ENCODE measurements around the gene PTPRJ. TPM values are rescaled to one million over a fixed set of nuclear protein-coding genes. Genes with fewer than 3 reads are reported as not detected.

Gene PTPRJ
- total and polyA plus RNA-seq, 2 donors (not counting 3 experiments of a cell fraction or from before 2014, with no cell fraction given), result 3.1 to 7.7 TPM

DNA sequence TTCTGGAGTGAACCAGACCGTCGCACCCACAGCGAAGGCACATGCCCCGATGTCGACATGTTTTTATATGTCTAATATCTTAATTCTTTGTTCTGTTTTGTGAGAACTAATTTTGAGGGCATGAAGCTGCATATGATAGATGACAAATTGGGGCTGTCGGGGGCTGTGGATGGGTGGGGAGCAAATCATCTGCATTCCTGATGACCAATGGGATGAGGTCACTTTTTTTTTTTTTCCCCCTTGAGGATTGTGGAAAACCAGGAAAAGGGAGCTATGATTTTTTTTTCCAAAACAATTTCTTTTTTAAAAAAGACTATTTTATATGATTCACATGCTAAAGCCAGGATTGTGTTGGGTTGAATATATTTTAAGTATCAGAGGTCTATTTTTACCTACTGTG, 187.0 kb downstream of the PTPRJ start:
- H2AFZ ChIP-seq (ENCODE audit: low read depth, low read length), result no peak overlapping the region
- ChIA-PET CTCF (no interaction called here), POLR2A (no interaction called here)
- TF ChIP-seq EZH2 (IDR thresholded peaks at IDR 0.05; ENCODE audit: borderline replicate concordance, low read depth, low read length, severe bottlenecking) (no peak), MYC (IDR thresholded peaks at IDR 0.05; ENCODE audit: low read depth, low read length) (no peak), JUN (IDR thresholded peaks at IDR 0.05; ENCODE audit: borderline replicate concordance, insufficient read depth, insufficient read length, low read depth) (no peak), FOS (IDR thresholded peaks at IDR 0.05; ENCODE audit: borderline replicate concordance, insufficient read depth, low read length) (no peak), GATA2 (IDR thresholded peaks at IDR 0.05; ENCODE audit: insufficient read depth, insufficient read length, low read depth, low read length) (no peak), POLR2AphosphoS5 (IDR thresholded peaks at IDR 0.05; ENCODE audit: insufficient read depth, low read depth, low read length) (no peak), POLR2A (IDR thresholded peaks at IDR 0.05; ENCODE audit: low read depth, low read length) (no peak)
- TF ChIP-seq, protein P1, sequence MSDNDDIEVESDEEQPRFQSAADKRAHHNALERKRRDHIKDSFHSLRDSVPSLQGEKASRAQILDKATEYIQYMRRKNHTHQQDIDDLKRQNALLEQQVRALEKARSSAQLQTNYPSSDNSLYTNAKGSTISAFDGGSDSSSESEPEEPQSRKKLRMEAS (IDR thresholded peaks at IDR 0.05; ENCODE audit: insufficient read depth, insufficient read length), result no peak
- TF ChIP-seq, protein P2, sequence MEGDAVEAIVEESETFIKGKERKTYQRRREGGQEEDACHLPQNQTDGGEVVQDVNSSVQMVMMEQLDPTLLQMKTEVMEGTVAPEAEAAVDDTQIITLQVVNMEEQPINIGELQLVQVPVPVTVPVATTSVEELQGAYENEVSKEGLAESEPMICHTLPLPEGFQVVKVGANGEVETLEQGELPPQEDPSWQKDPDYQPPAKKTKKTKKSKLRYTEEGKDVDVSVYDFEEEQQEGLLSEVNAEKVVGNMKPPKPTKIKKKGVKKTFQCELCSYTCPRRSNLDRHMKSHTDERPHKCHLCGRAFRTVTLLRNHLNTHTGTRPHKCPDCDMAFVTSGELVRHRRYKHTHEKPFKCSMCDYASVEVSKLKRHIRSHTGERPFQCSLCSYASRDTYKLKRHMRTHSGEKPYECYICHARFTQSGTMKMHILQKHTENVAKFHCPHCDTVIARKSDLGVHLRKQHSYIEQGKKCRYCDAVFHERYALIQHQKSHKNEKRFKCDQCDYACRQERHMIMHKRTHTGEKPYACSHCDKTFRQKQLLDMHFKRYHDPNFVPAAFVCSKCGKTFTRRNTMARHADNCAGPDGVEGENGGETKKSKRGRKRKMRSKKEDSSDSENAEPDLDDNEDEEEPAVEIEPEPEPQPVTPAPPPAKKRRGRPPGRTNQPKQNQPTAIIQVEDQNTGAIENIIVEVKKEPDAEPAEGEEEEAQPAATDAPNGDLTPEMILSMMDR (IDR thresholded peaks at IDR 0.05; ENCODE audit: extremely low read depth in 1 of 2, insufficient read depth in 1 of 2, low read depth in 1 of 2, low read length in 2 of 2), result no peak
- H4K20me1 ChIP-seq (replicated peaks; ENCODE audit: control insufficient read depth, extremely low read depth, insufficient read depth, low read length), result no peaks in the 10 kb centered on the region
- dilution Hi-C loops (cut with MboI; ENCODE audit: extremely low pct_ligation_motif_present, low sequenced_read_pairs) (no loop called here), intact Hi-C loops (cut with micrococcal nuclease) (no loop called here)
- H3K9me1 ChIP-seq (replicated peaks; ENCODE audit: control insufficient read depth, extremely low read depth, insufficient read depth, low read length), result no peaks in the 10 kb centered on the region
- H3K4me2 ChIP-seq (ENCODE audit: insufficient read depth, low read length), result no peak overlapping the region
- no peak overlapping the region for H3K27ac ChIP-seq (ENCODE audit: insufficient read depth, low read depth, low read length)
- no peaks in the 10 kb centered on the region for H3K36me3 ChIP-seq (ENCODE audit: control insufficient read depth in 2 of 2, extremely low read depth in 1 of 2, insufficient read depth in 2 of 2, low read length in 2 of 2)
- FAIRE-seq, result no peak
- peaks cover 8% of the 10 kb centered on the region for H3K4me1 ChIP-seq (ENCODE audit: control insufficient read depth, extremely low read depth, insufficient read depth, low read length)
- H3K9me3 ChIP-seq (replicated peaks; ENCODE audit: control insufficient read depth, insufficient read depth, low read length), result no peaks in the 10 kb centered on the region
- no peak overlapping the region for H3K4me3 ChIP-seq (replicated peaks in 1 of 3; ENCODE audit: insufficient read depth in 1 of 3, low read depth in 1 of 3, low read length in 3 of 3)
- BruUV-seq (replicated peaks), result no TSS peak
- H3K9ac ChIP-seq (replicated peaks; ENCODE audit: extremely low read depth, insufficient read depth, low read length), result no peak overlapping the region
- H3K27me3 ChIP-seq (ENCODE audit: control insufficient read depth in 2 of 2, insufficient read depth in 2 of 2, low read length in 2 of 2), result no peaks in the 10 kb centered on the region
- no peaks in the 10 kb centered on the region for H3K79me2 ChIP-seq (ENCODE audit: control insufficient read depth, insufficient read depth, low read length)
- DNase-seq (ENCODE audit: low read depth, low spot score), result no peak

All from endothelial cell of umbilical vein (primary cell).